ENCODE results near the gene FADS2.
A peak's percentile ranks its signal among the peaks of the same experiment; 100 is the strongest.
"Not testable (repeated sequence)": the region's sequence is repeated elsewhere in the genome, so short reads cannot be mapped to it uniquely, and the experiment has no call there.

Gene FADS2

GRCh38 chr11:61870541-61871031 is 42.5 kb downstream of the FADS2 start:
- no peak for DNase-seq

DNA sequence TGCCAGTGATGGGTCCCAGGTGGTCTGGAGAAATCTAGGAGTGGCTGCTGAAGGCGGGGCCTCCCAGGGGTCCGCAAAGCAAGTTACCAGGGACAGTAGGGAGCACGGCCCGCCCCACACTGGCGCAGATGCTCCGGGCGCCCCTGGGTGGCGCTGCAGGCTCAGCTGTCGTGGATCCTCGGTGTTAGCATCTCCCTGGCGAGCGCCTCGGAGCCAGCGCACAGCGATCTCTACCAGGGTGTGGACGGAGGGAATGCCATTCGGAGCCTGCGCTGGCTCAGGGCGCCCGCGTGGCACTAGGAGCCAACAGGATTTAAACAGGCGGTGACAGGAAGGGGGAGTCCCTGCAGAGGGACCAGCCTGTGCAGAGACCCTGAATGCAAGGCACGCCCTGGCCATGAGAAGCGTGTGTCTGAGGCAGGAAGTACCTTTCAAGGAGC is 43.1 kb downstream of the FADS2 start:
- peak; percentile 91 for DNase-seq

DNA sequence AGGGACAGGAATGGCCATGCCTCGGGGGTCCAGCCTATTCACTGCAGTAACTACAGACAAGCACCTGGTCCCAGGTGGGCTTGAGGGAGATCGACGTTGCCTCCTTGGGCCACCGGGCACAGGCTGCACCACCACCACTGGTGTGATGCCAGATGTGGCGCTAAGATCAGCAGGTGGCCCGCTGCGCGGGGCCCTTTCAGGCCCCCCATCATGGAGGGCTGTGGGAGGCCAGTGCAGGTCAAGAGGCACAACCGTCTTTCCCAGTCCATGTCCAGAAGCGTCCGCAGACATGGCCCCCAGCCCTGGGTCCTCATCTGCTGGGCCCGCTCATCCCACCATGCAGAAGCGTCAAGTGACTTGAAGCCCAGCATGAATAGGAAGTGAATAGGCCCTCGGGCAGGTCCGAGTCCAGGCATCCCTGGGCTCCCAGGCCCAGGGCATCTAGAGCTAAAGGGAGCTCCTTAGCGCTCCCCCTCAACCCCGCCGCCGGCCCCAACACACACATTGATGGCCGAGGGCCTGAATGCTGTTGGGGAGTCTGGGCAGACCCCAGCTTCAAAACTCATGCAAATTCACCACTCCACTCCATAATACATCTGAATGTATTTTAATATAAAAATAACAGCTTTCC is 45.0 kb downstream of the FADS2 start:
- DNase-seq, result no peak

DNA sequence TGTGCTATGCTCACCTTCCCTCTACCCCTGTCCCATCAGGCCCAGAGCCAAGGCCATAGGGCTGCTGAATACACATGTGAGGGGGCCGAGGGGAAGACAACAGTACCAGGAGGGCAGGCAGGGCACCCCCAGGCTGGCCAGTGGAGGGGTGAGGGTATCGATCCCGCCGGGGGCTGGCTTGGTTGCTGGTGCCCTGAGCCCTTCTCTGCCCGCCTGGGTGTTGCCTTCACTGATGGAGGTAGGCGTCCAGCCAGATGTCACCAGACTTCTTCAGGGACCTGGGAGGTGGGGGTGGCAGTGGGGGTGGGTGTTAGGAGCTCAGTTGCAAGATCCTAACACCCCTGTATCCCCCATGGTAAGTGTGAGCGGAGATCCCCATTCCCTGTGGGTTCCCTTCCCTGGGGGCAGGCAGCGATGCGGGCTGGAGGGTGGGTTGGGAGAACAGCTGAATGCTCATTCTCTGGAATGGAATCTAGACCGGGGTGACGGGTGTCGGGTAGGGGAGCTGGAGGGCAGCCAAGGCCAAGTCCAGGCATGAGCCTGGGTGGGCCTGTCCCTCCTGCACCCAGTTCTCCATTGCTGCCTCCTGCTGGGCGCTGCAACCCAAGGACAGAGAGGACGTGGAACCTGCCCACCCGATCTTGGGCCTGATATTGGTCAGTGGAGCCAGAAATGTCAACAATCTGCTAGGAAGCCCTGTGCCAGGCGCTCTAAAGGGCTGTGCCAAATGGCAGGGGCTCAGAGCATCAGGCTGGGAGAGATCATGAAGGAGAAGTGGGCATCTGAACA is 45.7 kb downstream of the FADS2 start:
- DNase-seq, result no peak

- DNase-seq, result no peak
Observed at GRCh38 chr11:61874377-61874809, 46.3 kb downstream of the FADS2 start.

DNA sequence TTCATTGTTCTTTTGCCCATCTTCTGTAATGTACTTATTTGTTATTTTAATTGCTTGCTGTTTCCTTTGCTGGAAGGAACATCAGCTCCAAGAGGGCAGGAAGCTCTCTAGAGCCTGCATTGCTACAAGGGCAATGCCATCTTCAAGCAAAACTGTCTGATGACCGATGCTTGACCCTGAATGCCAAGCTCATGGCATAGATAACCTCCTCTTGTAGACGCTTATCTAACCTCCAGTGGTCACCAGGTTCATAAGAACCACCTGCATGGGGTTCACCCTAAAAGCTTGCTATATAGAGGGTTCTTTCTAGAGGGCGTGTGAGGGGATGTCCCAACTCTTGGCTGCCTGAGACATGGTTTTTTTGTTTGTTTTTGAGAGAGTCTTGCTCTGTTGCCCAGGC is 46.8 kb downstream of the FADS2 start:
- DNase-seq, result no peak

DNA sequence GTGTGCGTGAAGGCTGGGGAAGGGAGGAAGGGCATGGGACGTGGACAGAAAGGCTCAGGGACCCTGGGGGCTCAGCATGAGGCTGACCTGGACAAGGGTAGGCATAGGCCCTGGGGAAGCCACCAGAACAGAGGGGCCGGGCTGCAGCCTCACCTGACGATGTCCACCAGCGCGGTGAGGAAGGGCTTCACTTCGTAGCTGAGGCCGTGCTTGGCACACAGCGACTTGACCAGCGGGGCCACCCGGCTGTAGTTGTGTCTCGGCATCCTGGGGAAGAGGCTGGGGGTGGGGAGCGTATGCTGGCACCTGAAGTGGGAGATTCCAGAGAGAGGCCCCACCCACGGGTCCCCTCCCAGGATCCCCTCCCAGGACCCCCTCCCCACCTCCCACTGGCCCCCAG is 47.6 kb downstream of the FADS2 start:
- no peak for DNase-seq

DNA sequence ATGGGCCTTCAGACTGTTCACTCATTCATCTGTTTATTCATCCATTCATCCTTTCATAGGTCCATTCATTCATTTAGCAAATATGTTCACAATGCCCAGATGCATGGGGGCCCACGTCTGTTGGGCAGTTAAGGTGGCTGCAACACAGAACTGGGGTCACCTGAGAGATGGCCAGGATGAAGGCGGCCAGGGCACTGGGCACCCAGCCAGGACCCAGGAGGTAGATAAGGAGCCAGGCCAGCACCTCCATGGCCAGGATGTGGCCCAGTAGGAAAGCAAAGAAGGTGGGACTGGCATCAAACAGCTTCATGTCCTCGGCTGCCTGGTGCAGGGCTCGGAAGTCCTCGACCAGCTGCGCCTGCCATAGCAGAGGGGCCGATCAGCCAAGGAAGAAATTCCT is 51.1 kb downstream of the FADS2 start:
- DNase-seq, result no peak

DNA sequence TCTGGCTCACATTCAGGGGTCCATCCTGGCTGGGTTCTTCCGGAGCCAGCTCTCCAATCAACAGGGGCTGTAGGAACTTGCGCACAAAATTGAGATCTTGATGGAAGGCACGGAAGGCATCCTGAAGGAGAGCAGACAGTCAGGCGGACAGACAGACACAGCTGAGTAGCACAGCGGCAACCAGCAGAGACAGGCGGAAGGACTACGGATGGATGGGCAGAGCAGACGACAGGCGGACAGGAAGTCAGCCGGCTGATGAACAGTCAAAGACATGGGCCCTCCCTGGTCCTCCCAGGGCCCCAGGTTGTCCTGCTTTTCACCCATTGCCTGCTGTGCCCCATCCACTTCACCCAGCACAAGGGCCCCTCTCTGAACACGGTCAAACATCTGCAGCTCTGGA is 51.9 kb downstream of the FADS2 start:
- no peak for DNase-seq

DNA sequence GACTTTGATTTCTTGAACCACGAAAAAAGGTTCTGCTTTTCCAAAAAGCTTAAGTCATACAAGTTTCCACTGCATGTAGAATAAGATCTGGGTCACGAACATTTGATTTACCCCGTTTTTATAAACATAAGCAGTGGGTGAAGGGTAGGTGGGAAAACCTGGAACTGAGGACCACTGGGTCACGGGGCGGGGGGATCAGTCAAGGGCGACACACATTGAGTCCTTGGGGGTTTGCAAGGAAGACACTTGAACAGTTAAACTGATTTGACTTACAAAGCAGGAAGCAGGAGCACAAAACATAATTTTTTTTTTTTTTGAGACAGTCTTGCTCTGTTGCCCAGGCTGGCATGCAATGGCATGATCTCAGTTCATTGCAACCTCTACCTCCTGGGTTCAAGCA is 52.4 kb downstream of the FADS2 start:
- no peak for DNase-seq

- no peak for DNase-seq
Observed at GRCh38 chr11:61881397-61881796, 53.3 kb downstream of the FADS2 start.

GRCh38 chr11:61882267-61882666 is 54.2 kb downstream of the FADS2 start:
- not testable (repeated sequence) for DNase-seq

GRCh38 chr11:61882879-61883278 is 54.8 kb downstream of the FADS2 start:
- DNase-seq, result no peak

DNA sequence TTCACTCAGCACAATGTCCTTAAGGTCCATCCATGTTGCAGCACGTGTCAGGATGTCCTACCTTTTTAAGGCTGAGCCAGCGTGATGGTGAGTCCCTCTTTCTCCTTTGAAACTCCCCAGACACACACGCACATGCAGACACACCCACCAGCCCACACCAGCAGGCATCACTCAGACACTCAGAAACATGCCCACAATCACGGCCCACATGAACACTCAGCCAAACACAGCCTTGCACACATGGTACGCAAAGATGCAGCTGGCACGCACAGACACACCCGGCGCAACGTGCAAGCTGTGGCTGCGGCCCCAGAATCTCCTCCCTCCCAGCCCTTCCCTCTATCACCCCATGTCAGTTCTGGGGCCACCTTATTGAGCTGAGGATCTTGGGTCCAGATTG is 55.2 kb downstream of the FADS2 start:
- no peak for DNase-seq

DNA sequence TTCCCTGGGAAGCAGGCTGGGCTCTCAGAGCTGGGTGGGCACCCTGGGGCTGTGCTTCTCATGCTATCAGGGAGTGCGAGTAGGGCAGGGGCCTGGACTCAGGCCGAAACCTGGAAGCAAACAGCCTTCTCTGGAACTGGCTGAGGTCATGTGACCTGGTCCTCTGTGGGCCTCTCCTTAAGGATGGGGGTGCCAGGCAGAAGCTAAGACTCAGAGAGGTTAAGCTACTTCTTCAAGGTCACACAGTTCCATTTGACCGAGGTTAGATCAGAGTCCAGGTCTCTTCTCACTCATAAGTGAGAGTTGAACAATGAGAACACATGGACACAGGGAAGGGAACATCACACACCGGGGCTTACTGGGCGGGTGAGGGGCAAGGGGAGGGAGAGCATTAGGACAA is 55.8 kb downstream of the FADS2 start:
- no peak for DNase-seq

- DNase-seq, result peak; percentile 50
Observed at GRCh38 chr11:61885166-61885778, 57.2 kb downstream of the FADS2 start.

GRCh38 chr11:61885784-61886580 is 57.9 kb downstream of the FADS2 start:
- no peak for DNase-seq

DNA sequence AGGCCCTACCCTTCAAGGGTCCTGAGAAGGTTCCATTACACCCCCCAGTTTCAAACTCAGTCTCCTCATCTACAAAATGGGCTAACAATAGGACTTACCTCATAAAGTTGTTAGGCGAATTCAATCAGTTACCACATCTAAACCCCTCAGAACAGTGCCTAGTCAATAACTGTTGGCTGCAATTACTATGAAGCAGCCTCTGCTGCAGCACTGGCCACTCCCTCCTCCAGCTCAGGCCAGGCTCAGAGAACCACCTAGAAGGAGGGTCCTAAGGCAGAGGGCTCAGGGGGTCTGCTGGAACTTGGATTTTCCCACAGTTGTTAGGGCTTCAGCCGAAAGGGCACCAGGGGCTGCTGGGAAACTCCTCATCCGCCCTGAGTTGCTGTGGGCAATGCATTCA is 58.5 kb downstream of the FADS2 start:
- DNase-seq, result no peak

DNA sequence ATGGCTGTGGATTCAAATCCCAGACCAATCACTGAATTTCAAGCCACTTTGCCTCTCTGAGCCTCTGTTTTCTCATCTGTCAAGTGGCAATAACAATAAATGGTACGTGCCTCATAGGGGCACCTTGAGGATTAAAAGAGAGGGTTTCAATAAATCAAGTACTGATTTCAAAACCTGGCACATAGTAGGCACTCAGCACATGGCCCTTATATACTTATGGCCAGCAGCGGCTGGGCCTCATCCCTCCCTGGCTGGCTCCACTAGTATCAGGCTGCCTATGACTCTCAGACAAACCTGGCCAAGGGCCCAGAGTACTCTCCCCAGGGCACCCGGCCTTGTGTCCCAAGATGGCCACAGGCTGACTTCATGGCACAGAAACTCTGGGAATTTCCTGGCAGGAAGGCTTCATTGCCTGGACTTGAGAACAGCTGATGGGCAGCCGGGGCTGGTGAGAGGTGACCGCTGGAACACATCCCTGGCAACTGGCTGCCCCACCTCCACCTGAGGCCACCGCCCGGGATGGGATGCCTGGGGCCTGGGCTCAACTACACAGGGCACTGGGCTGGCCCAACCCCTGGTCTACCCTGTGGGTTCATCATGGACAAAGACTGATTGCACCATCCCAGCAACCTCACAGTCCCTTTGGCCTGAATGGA is 59.9 kb downstream of the FADS2 start:
- no peak for DNase-seq

DNA sequence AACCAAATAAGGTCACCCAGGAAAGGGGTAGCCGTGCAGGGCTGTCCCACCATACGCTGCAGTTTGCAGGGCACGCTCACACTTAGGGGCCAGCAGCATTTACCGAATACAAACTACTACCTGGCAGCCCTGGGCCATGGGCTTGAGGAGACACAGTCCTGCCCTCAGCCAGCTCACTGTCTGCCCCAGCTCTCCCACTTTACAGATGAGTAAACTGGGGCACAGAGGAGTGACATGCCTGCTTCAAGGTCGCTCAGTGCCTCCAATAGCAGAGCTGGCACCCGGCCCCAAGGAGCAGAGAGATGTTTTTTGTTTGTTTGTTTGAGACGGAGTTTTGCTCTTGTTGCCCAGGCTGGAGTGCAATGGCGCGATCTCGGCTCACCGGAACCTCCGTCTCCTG is 60.5 kb downstream of the FADS2 start:
- DNase-seq, result no peak

DNA sequence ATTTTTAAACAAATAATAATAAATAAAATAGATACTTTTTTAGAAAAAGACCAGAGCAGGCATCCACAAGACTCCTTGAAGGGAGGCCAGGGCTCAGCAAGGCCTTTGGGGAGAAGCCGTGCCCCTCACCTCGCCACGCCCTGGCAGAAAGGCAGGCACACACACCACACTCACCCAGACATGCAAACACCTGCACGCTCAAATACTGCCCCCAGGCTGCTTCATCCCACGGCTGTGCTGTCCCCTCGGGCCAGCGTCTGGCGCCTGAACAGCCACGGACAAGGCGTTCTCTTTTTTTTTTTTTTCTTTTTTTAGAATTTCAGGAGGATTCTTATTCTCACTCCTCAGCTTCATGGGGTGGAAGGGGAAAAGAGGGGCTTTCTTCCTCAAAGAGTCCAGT is 61.7 kb downstream of the FADS2 start:
- no peak for DNase-seq

DNA sequence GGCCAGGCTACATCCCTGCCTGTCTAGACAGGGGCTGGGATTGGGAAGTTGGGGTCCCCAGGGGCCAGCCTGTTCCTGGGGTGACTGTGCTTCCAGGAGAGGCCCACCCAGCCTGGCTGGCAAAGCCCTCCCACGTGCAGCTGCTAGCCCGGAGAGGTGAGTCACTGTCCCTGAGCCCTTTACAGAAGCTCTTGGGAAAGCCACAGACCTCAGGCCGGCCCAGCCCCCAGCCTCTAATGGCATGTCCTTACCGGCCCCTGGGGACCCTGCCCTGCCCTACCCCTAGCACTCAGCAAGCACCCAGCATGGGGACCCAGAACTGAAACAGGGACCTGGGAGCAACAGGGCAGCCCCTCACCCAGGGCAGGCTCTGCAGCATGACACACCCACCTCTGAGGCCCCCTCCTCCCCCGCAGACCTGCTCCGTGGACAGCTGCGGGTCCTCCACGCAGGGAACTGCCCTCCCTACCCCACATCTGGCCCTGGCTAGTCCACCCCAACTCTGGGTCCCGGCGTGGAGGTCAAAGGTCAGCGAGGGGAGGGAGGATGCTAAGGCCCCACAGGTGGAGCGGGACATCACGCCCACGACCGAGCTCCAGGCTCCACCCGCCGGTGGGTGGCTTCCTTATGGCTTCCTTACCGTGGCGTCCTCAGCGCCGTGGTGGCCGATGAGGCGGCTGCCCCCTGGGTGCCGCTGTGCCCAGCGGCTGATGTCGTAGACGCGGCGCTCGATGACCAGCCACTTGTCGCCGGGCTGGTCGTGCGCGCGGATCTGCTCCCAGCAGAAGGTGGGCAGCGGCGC is 62.6 kb downstream of the FADS2 start:
- DNase-seq, result peak; percentile 80

All from DMS53 (cell line).